DMS 273 (cell line): ENCODE data around the gene PKD1L1.
"Not testable (repeated sequence)": the region's sequence is repeated elsewhere in the genome, so short reads cannot be mapped to it uniquely, and the experiment has no call there.

Experiments used
- DNase-seq: peaks from one replicate; lab custom pipeline; 2025; ENCODE audit not compliant: unreplicated experiment; lab: John Stamatoyannopoulos, UW

PKD1L1 gene

GRCh38 chr7:47775238-47775637, 173.0 kb downstream of the PKD1L1 start:
- DNase-seq: no peak

- DNase-seq: no peak
These were observed 175.8 kb downstream of the PKD1L1 start for GRCh38 chr7:47772492-47772891.

GRCh38 chr7:47771990-47772360, 176.3 kb downstream of the PKD1L1 start:
- DNase-seq: no peak

DNA sequence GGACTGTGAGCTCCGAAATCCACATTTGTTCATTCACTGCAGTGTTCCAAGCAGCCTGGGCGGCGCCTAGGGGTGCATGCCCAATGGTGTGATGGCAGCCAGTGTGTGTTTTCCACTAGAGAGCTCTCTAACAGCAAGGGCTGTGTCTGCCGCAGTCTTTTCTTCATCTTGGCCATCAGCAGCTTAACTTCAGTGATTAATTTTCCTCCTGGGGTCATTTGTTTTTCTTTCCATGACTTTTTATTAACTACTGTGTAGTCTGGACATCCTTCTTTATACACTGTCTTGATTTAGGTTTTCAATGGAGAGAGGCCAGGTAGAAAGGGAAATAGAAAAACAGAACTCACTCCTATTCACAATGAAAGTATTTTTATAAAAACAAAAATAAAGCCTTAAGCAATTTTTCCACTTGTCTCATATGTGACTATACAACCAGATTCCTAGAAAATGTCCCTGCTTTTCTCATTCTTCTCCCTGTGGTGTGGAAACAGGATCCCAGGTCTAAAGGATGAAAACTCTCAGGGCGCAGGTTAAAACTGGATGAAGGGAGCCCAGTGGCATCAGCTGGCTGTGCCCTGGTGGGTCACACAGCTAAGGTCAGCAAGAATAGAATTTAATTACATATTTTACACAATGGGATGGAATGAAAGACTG, 176.8 kb downstream of the PKD1L1 start:
- DNase-seq: peak; percentile 52

- DNase-seq: no peak
These were observed 182.1 kb downstream of the PKD1L1 start for GRCh38 chr7:47766126-47766525.

GRCh38 chr7:47765373-47765979, 182.8 kb downstream of the PKD1L1 start:
- peak; percentile 28 for DNase-seq

GRCh38 chr7:47764746-47765145, 183.5 kb downstream of the PKD1L1 start:
- DNase-seq: peak; percentile 35

DNA sequence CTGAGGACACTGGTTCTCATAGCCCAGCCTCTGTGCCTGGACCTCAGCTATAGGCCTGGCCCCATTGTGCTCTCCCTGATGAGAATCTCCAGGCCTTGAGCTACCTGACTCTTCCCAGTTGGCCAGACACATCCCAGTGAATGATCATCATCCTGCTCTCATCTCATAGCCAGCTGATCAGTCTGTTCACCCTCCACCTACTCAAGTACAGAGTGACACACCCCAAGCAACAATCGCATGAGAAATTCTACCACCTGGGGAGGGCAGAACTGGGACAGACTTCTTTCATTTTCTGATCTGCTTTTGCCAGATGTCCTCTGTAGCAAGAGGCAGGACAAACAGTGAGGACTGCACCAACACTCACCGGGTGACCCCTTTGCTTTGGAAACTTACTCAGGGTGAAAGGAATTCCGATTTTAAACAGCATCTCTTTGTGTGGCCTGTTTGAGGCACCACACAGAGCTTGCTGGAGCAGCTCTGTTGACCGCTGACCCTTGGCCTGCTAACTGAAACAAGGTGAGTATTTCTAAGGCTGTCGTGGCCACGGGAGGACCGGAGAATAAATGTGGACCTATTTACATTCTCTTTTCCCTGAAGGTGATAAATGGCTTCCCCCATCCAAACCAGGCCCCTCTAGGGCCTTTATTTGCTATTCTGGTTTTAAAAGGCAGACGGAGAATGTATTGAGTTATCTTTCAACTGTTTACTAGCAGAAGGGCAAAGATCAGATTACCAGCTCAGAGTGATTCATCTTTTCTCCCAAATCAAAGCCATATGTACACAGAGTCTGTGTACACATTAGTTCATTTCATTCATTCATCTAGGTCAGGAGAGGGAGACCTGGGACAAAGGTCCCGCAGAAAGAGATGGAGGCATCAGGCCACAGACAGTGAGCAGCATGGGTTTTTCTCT, 184.9 kb downstream of the PKD1L1 start:
- DNase-seq: peak; percentile 89

- no peak for DNase-seq
These were observed 185.6 kb downstream of the PKD1L1 start for GRCh38 chr7:47762746-47763062.

DNA sequence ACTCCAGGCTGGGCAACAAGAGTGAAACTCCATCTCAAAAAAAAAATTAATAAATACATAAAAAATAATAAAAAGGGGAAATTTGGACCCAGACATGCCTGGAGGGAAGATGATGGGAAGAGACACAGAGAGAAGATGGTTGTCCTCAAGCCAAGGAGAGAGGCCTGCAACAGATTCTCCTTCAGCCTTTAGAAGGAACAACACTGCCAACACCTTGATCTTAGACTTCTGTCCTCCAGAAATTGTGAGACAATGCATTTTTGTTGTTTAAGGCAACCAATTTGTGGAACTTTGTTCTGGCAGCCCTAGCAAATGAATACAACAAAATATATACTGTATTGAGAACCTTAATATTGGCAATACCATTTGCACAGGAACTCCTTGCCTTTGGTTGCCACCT, 186.1 kb downstream of the PKD1L1 start:
- no peak for DNase-seq

DNA sequence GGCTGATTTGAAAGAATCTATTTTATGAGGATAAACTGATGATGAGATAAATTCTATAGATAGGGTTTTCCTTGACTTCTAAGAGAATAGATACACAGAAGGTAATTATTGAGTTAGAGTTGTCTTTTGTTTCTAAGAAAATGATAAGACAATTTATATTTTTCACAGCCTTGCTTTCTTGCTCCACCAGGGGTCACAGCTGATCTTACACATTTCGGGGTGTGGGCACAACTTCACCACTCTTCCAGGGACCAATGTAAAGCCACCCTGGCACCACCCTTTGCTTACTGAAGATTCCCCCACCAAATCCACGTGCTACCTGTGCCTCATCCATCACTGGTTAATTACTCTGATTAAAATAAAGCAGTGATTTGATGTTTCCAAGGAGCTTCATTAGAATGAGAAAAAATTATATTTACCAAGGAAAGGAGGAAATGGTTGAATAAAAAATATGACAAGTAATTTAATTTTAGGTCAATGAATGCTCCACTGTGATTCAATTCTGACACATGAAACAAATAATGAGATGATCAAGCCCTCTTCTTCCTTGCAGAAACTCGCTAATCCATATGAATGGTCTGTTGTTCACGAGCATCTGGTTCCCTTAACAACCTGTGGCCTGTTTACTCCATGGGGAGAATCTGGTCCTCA, 189.1 kb downstream of the PKD1L1 start:
- DNase-seq: peak; percentile 47

DNA sequence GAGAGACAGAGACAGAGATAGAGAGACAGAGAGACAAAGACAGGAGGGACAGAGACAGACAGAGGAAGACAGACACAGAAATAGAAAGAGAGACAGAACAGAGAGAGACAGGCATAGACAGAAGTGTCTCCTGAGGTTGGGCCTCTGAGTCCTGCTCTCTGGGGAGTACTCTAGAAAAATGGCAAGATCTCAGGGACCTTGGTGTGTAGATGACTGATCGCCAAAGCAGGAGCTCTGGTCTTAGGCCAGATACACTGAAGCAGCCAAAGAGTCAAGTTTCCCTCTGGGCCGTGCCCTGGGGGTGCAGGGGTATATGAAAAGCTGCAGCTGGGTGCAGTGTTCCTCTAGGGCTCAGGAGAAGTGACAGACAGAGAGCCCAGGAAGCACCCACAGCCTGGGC, 189.7 kb downstream of the PKD1L1 start:
- DNase-seq: no peak

DNA sequence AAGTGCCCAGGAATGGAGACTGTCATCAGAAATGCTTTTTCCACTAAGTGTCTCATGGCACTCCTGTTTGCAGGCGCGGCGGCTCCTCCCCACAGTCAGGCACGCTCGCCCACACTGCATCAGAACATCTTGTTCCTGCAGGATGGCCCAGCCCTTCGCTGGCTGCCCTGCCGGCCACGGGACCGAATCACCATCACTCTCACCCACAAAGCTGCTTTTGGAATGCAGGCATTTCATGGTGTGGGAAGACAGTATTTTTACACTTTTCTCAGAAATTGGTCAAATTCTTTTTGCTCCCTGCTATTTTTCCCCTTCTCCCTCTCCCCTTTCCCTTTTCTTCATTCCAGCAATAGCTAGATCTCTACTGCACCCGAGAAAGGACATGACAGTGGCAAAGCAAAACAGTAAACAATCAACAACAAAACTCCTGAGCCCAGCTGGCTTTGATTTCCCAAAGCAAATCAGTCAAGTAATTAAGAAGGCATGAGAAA, 190.3 kb downstream of the PKD1L1 start:
- DNase-seq: no peak

GRCh38 chr7:47756636-47757035, 191.6 kb downstream of the PKD1L1 start:
- DNase-seq: no peak

DNA sequence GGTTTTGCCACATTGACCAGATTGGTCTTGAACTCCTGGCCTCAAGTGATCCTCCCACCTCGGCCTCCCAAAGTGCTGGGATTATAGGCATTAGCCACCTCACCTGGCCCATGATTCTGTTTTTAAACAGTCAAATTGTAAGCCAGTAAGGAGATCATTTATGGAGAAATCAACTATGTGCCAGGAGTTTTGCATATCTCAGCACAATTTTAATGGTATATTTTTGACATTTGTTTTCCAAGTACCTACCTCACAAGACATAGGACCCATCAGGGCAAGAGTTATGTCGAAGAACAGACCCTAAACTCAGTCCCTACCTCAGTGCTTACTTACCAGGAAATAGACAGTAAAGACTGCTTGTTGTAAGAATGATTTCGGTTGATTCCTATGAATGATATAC, 193.0 kb downstream of the PKD1L1 start:
- DNase-seq: no peak

DNA sequence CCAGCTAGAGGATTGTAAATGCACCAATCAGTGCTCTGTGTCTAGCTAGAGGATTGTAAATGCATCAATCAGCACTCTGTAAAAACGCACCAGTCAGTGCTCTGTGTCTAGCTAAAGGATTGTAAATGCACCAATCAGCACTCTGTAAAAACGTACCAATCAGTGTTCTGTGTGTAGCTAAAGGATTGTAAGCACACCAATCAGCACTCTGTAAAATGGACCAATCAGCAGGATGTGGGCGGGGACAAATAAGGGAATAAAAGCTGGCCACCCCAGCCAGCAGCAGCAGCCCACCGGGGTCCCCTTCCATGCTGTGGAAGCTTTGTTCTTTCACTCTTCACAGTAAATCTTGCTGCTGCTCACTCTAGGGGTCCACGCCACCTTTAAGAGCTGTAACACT, 196.5 kb downstream of the PKD1L1 start:
- DNase-seq: not testable (repeated sequence)

GRCh38 chr7:47751043-47751442, 197.2 kb downstream of the PKD1L1 start:
- no peak for DNase-seq

DNA sequence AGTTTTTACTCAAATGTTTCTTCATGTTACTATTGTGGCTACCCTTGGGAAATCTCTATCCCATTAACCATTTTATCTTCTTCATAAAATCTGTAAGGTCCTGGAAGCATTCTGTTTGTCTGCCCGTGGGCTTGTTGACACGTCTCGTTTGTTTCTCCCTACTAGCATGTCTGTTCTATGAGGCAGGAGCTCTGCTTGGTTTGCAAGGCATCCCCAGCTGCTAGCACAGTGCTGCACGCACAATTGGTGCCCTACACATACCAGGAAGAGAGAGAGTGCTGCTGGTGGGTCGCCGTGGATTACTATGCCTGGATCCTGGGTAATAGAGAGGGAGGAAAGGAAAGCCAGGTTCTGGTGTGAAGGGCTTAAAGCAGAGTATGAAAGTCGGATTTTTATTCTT, 200.2 kb downstream of the PKD1L1 start:
- DNase-seq: no peak

DNA sequence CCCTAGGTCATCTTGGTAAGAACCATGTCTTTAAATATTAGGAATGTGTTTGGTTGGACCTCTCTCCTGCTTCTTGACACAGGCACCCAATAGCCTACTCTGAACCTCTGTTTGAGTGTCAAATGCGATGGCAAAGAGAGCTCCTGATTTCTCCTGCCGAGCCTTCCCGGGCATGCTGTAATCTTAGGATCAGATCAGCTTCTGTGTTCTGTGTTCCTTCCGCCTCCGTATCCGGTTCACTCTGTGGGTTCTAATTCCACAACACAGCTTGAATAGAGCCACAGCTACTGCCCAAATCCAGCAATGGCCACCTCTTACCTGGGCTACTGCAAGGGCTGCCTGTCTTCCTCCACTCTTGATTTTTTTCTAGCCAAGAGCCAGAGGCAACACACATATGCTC, 201.1 kb downstream of the PKD1L1 start:
- DNase-seq: no peak

- DNase-seq: no peak
These were observed 201.8 kb downstream of the PKD1L1 start for GRCh38 chr7:47746468-47746867.

DNA sequence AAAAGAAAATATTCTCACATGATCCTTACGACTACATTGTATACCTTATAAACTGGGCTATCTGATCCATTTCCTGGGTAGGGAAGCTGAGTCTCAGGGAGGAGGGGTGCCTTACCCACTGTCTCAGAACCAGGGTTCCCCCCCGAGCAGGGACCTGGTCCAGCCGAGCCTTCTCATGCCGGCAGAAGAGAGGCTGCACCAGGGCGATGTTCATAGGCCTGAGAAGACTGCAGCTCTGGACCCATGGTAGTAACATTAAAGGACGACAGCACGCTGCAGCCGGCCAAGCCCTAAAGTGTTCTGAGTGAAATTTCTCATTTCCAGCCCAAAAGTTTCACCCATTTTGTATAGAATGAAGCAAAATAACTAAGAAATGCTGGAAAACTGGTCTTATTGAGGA, 203.4 kb downstream of the PKD1L1 start:
- DNase-seq: no peak
